Activated naive CD4-positive, alpha-beta T cell treated with anti-CD3 and anti-CD28 coated beads, Interleukin-2, amount 10 ng/mL, durations not matched to agents 7 days and 5 days (primary cell): ENCODE data around the gene LOXHD1.

ENCODE experiments used
- CTCF ChIA-PET: fragments of 350-600 bp; sonication (Branson Sonifier 250); formaldehyde crosslinking; loops from one replicate; lab custom pipeline; 2021; ENCODE audit warnings: antibody characterized with exemption; lab: Charles Lee
- DNase-seq: peaks from one replicate; pipeline ENCODE4 v3.0.0-alpha.2; 2020
- H3K27ac Mint-ChIP-seq: one replicate; pipeline ENCODE4 v1.8.0; 2021; ENCODE audit warnings: mild to moderate bottlenecking, moderate library complexity, mixed read lengths
- H3K27me3 Mint-ChIP-seq: one replicate; pipeline ENCODE4 v1.8.0; 2021; ENCODE audit warnings: mild to moderate bottlenecking, mixed read lengths
- H3K36me3 Mint-ChIP-seq: one replicate; pipeline ENCODE4 v1.8.0; 2021; ENCODE audit warnings: mixed read lengths
- H3K4me1 Mint-ChIP-seq: one replicate; pipeline ENCODE4 v1.8.0; 2021; ENCODE audit warnings: mixed read lengths
- H3K4me3 Mint-ChIP-seq: one replicate; pipeline ENCODE4 v1.8.0; 2021; ENCODE audit warnings: mild to moderate bottlenecking, moderate library complexity, mixed read lengths
- H3K9me3 Mint-ChIP-seq: one replicate; pipeline ENCODE4 v1.8.0; 2021; ENCODE audit warnings: mixed read lengths

The LOXHD1 gene

DNA sequence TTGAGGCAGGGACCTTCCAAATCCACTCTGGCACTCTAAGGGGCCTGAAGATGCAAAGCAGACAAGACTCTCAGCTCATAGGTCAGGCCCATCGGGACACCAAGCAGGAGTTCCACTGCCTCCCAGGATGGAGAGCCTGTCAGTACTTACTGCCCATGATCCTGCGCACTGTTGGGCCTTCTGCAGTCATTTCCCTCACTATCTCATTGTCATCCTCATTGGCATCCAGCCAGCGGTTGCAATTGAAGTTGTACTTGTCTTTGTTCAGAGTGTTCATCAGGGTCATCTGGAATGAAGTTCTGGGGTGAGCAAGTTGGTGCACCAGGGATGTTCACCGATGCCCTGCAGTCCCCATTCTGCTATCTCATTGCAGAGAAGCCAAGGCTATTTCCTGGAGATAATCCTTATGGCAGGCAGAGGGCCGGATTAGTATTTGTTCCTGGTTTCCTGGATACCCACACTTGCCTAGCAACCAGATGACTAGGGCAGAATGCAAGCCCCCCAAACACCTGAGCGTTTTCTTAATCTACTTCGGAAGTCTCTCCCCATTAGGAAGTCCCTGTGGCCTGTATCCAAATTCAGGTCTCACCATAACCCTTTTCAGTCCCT, 65.1 kb downstream of the LOXHD1 start:
- DNase-seq: no peak
- no peak overlapping the region for H3K4me3 Mint-ChIP-seq
- H3K27me3 Mint-ChIP-seq: peaks cover 12% of the 10 kb centered on the region
- CTCF ChIA-PET: no interaction called here
- H3K4me1 Mint-ChIP-seq: no peaks in the 10 kb centered on the region
- no peak overlapping the region for H3K27ac Mint-ChIP-seq
- no peaks in the 10 kb centered on the region for H3K36me3 Mint-ChIP-seq
- H3K9me3 Mint-ChIP-seq: no peaks in the 10 kb centered on the region

DNA sequence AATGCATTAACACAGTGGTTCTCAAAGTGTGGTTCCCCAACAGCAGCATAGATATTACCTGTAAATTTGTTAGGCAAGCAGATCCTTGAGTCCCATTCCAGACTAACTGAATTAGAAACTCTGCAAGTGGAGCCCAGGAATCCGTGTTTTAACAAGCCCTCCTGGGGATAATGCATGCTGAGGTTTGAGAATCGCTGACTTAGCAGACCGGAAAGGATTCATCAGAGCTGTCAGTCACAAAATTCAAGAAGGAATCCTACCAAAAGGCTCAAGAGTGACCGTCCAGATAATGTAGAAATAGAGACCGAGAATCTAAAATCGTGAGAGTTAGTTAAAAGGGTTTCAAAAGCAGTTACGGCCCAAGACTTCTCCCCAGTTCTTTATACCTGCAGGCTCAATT, 66.9 kb downstream of the LOXHD1 start:
- Mint-ChIP-seq H3K27ac (no peak overlapping the region), H3K9me3 (no peaks in the 10 kb centered on the region), H3K4me3 (no peak overlapping the region), H3K36me3 (no peaks in the 10 kb centered on the region), H3K27me3 (peaks cover 12% of the 10 kb centered on the region), H3K4me1 (no peaks in the 10 kb centered on the region)
- CTCF ChIA-PET: no interaction called here
- DNase-seq: no peak

DNA sequence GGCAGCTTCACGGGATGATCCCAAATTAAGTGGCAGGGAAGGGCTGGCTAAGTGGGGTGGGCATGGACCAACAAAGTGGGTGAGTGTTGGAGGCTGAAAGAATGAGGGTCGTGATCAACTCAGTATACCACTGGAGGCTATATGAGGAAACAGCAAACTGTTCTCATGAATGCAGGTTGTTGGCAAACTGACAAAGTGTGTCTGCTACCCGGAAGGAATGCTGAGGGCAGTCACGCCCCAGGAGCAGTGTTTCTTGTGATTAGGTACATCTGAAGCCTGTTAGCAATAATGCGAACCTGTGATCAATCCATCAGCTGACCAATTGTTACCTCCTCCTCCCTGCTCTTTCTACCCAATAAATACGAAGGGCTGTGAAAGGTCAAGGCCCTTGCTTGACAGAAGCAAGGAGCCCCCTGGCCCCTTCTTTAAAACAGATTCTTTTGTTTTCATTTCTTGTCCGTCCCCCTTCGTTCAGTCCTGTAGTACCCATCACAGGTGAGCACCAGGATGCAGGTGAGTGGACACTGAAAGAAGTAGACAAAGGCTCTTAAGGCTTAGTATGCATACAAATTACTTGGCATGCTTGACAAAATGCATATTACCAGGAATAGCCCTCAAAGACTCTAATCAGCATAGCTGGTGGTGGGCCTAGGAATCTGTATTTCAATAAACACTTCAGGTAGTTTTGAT, 67.9 kb downstream of the LOXHD1 start:
- no peaks in the 10 kb centered on the region for H3K9me3 Mint-ChIP-seq
- no peak for DNase-seq
- CTCF ChIA-PET: no interaction called here
- no peak overlapping the region for H3K4me3 Mint-ChIP-seq
- no peak overlapping the region for H3K27ac Mint-ChIP-seq
- H3K36me3 Mint-ChIP-seq: no peaks in the 10 kb centered on the region
- H3K4me1 Mint-ChIP-seq: no peaks in the 10 kb centered on the region
- peaks cover 9% of the 10 kb centered on the region for H3K27me3 Mint-ChIP-seq

DNA sequence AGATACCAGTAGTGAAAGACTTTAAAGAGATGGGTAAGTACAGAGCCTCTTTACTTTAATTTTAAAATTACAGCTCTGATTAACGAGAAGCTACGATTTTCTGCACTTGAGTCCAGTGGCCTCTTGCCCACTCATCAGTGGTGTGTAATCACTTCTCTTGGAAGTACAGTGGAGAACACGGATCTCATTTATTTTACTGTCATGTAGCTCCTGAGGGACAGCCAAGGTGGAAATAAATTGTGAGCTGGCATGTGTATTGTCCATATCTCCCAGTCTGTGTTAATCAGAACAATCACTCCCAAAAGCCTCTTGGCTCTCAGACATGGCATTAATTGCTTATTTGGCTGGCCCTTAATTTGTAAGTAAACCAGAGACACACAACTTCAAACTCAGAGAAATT, 69.4 kb downstream of the LOXHD1 start:
- Mint-ChIP-seq H3K27me3 (peaks cover 4% of the 10 kb centered on the region), H3K36me3 (no peaks in the 10 kb centered on the region), H3K9me3 (no peaks in the 10 kb centered on the region), H3K4me3 (no peak overlapping the region), H3K4me1 (no peaks in the 10 kb centered on the region), H3K27ac (no peak overlapping the region)
- no peak for DNase-seq
- CTCF ChIA-PET: no interaction called here

DNA sequence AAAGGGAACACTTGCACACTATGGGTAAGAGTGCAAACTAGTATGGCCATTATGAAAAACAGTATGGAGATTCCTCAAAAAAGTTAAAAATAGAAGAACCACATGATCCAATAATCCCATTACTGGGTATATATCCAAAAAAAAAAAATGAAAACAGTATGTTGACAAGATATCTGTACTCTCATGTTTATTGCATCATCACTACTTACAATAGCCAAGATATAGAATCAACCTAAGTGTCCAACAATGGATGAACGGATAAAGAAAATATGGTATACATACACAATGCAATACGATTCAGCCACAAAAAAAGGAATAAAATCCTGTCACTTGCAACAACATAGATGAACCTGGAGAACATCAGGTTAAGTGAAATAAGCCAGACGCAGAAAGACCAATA, 73.3 kb downstream of the LOXHD1 start:
- H3K4me3 Mint-ChIP-seq: no peak overlapping the region
- H3K9me3 Mint-ChIP-seq: peaks cover 10% of the 10 kb centered on the region
- no peak for DNase-seq
- no peaks in the 10 kb centered on the region for H3K4me1 Mint-ChIP-seq
- CTCF ChIA-PET: no interaction called here
- H3K36me3 Mint-ChIP-seq: no peaks in the 10 kb centered on the region
- no peak overlapping the region for H3K27ac Mint-ChIP-seq
- peaks cover 15% of the 10 kb centered on the region for H3K27me3 Mint-ChIP-seq

DNA sequence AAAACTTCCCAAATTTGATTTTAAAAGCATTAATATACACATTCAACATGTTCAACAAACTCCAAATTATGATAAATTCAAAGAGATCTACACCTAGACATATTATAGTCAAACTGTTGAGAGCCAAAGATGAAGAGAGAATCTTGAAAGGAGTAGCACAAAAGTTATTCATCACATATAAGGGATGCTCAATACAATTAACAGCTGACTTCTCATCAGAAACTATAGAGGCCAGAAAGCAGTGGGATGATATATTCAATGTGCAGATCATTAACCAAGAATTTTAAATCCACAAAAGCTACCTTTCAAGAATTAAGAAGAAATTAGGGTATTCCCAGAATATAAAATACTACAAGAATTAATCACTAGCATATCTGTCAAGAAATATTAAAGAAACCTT, 75.4 kb downstream of the LOXHD1 start:
- Mint-ChIP-seq H3K9me3 (peaks cover 10% of the 10 kb centered on the region), H3K36me3 (no peaks in the 10 kb centered on the region), H3K4me3 (no peak overlapping the region), H3K4me1 (no peaks in the 10 kb centered on the region), H3K27me3 (peaks cover 15% of the 10 kb centered on the region), H3K27ac (no peak overlapping the region)
- CTCF ChIA-PET: no interaction called here
- DNase-seq: no peak

DNA sequence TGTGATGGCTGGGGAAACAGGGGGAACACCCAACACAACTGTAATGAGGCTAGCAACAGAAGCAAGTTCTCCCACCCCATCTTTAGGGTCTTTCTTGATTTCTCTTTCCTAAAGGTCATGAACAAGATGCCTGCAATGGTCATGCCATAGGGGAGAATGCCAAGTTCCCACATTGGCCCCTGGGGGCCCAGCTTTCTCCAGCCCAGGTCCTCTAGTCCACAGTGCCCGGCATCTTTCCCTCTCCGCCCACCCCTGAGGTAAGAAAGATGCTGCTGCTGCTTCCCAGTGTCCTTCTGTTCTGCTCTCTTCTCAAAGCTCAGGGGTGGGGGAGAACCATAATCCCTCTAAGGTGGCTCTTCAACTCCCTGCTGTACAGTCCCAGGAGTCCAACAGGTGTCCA, 78.0 kb downstream of the LOXHD1 start:
- peaks cover 15% of the 10 kb centered on the region for H3K27me3 Mint-ChIP-seq
- no peak overlapping the region for H3K4me3 Mint-ChIP-seq
- H3K4me1 Mint-ChIP-seq: no peaks in the 10 kb centered on the region
- H3K9me3 Mint-ChIP-seq: peaks cover 10% of the 10 kb centered on the region
- H3K27ac Mint-ChIP-seq: no peak overlapping the region
- no peak for DNase-seq
- no peaks in the 10 kb centered on the region for H3K36me3 Mint-ChIP-seq
- CTCF ChIA-PET: no interaction called here

DNA sequence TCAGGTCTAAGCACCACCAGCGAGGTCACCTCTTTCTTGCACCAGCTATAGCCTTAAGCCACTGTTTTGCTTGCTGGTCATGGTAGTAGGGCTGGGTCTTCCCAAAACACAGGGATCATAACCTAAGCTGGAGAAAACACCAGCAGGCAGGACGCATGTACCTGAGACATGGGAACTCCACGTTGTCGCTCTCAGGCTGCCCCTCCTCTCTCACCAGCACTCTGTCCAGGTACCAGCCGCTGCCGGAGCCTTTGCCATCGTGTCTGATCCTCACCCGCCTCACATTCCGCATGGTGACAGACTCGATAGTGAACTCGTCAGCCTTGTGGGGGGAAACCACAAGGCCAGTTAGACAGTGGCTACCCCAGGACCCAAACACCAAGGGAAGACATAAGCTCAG, 79.5 kb downstream of the LOXHD1 start:
- DNase-seq: no peak
- Mint-ChIP-seq H3K4me3 (no peak overlapping the region), H3K4me1 (no peaks in the 10 kb centered on the region), H3K36me3 (no peaks in the 10 kb centered on the region), H3K9me3 (peaks cover 10% of the 10 kb centered on the region), H3K27me3 (peaks cover 15% of the 10 kb centered on the region), H3K27ac (no peak overlapping the region)
- CTCF ChIA-PET: no interaction called here

DNA sequence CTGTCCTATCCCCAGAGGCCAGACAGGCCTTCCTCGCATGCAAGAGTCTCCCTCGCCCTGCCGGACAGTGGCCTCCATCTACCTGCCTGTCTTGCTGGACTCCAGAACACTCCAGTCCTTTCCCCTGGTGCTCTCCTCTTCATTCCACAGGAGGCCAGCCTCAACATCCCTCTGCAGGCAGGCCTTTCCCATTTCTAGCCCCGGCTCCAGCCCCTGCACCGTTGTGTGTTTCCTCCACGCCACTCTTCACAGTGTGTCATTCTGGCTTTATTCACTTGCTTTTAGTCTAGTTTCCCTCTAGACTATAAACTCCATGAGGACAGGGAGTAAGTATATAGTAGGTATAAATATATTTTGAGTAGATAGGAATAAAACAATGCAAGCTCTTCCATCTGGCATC, 81.2 kb downstream of the LOXHD1 start:
- CTCF ChIA-PET: no interaction called here
- H3K9me3 Mint-ChIP-seq: peaks cover 2% of the 10 kb centered on the region
- no peak for DNase-seq
- no peaks in the 10 kb centered on the region for H3K4me1 Mint-ChIP-seq
- no peaks in the 10 kb centered on the region for H3K36me3 Mint-ChIP-seq
- no peak overlapping the region for H3K27ac Mint-ChIP-seq
- peaks cover 15% of the 10 kb centered on the region for H3K27me3 Mint-ChIP-seq
- H3K4me3 Mint-ChIP-seq: no peak overlapping the region

DNA sequence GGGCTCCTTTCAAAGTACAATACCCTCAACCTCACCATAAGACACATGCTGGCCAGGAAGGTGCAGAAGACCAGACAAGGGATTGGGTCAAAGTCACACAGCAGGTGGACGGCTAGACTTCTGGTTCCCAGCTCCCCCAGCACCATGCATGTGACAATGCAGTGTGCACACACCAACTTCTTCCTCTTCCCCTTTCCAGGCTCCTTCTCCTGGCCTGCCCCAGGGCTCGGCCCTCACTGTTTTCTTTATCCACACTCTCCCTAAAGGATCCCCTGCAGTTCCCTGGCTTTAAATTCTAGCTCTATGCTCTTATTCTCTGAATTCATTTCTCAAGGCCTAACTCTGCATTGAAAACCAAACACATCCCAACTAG, 82.3 kb downstream of the LOXHD1 start:
- peaks cover under 1% of the 10 kb centered on the region for H3K9me3 Mint-ChIP-seq
- CTCF ChIA-PET: no interaction called here
- no peak overlapping the region for H3K4me3 Mint-ChIP-seq
- no peak overlapping the region for H3K27ac Mint-ChIP-seq
- H3K27me3 Mint-ChIP-seq: peaks cover 13% of the 10 kb centered on the region
- no peaks in the 10 kb centered on the region for H3K36me3 Mint-ChIP-seq
- DNase-seq: no peak
- H3K4me1 Mint-ChIP-seq: no peaks in the 10 kb centered on the region

DNA sequence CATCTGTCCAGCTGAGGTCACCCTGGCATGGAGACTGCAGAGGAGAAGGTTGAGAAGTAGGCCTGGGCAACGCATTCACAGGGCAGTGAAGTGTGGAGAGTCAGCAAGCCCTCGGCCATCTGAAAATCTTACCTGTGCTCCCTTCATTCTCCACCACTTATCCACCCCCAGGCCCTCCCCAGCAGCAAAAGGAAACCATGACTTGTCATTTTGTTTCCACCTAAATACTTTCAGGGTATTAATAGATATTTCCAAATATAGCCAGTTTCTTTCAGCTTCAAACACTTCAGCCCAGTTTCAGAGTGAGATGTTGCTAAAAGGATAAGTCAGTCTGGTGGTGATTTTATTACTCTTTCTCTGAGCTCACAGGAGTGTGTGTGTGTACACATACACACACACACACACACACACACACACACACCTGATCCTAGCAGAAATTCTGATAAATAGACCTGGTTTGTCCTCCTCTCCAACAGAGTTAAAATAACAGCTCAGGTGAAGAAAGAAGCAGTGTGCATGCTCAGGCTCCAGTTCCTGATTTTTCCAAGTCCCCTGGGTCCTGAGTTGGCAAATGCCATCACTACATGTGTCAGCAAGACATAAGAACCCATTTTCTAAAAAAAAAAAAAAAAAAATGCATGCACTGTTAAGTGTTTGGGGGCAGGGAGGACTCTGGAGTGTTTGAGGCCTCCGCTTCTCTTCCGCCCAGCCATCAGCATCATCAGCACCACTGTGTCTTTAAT, 82.8 kb downstream of the LOXHD1 start:
- H3K27ac Mint-ChIP-seq: no peak overlapping the region
- no peaks in the 10 kb centered on the region for H3K9me3 Mint-ChIP-seq
- H3K4me3 Mint-ChIP-seq: no peak overlapping the region
- no peaks in the 10 kb centered on the region for H3K4me1 Mint-ChIP-seq
- H3K36me3 Mint-ChIP-seq: no peaks in the 10 kb centered on the region
- no peak for DNase-seq
- CTCF ChIA-PET: no interaction called here
- peaks cover 7% of the 10 kb centered on the region for H3K27me3 Mint-ChIP-seq

DNA sequence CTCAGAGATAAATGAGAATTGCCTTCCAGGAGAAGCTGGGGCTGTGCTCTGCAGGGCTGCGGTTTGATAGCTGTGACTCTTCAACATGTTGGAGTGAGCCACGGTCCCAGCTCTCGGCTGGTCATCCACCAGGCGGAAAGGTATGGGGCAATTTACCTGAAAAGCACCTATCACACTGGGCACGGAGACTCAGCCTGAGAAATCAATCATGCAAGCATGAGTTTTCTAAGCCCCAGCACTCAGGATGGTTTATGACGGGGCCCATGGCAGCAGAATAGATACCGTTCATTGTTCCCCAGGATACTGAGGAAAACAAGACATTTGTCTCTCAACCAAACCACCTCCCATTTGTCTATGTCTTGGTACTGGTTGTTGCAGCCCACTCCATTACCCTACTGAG, 83.9 kb downstream of the LOXHD1 start:
- H3K27me3 Mint-ChIP-seq: no peaks in the 10 kb centered on the region
- no peak overlapping the region for H3K27ac Mint-ChIP-seq
- no peaks in the 10 kb centered on the region for H3K36me3 Mint-ChIP-seq
- H3K4me3 Mint-ChIP-seq: no peak overlapping the region
- no peaks in the 10 kb centered on the region for H3K9me3 Mint-ChIP-seq
- H3K4me1 Mint-ChIP-seq: no peaks in the 10 kb centered on the region
- no peak for DNase-seq
- CTCF ChIA-PET: no interaction called here

DNA sequence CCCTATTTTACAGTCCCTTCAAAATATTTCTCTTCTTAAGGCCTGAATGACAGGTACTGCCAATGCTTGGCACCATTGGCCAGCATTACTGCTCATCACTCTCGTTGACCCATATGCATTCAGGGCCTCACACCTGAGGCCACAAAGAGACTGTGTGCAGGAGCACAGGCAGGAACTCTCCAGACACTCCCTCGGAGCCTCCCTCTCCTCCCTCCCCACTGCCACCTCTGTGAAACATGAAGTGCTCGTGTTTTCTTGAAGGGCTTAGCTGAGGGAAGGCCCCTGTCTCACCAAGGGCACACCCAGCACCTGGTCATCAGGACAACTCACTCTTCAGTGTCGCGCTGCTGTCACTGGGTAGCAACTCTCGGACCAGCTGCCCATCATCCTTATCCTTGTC, 85.3 kb downstream of the LOXHD1 start:
- Mint-ChIP-seq H3K9me3 (no peaks in the 10 kb centered on the region), H3K4me3 (no peak overlapping the region), H3K27me3 (peaks cover 4% of the 10 kb centered on the region), H3K36me3 (no peaks in the 10 kb centered on the region), H3K27ac (no peak overlapping the region), H3K4me1 (no peaks in the 10 kb centered on the region)
- no peak for DNase-seq
- CTCF ChIA-PET: interaction anchor here (1.7 kb wide), 1 partner anchor 86 kb away, joined by 5 read pairs; no protein-coding TSS in a partner anchor

DNA sequence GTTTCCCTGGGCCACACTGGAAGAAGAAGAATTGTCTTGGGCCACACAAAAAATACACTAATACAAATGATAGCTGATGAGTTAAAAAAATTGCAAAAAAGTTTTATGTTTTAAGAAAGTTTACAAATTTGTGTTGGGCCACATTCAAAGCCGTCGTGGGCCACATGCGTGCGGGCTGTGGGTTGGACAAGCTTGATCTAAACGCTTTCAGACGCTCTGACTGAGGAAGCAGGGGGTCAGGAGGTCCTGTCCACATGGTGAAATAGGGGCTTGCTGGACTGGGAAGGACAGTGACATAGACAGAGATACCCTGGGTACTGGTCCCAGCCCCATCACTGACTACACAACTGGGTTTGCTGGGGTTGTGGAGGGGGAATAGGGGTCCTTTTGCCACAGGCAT, 86.4 kb downstream of the LOXHD1 start:
- no peak for DNase-seq
- CTCF ChIA-PET: interaction anchor here (1.7 kb wide), 1 partner anchor 87 kb away, joined by 5 read pairs; no protein-coding TSS in a partner anchor
- no peak overlapping the region for H3K4me3 Mint-ChIP-seq
- H3K9me3 Mint-ChIP-seq: no peaks in the 10 kb centered on the region
- peaks cover 9% of the 10 kb centered on the region for H3K27me3 Mint-ChIP-seq
- no peak overlapping the region for H3K27ac Mint-ChIP-seq
- no peaks in the 10 kb centered on the region for H3K36me3 Mint-ChIP-seq
- no peaks in the 10 kb centered on the region for H3K4me1 Mint-ChIP-seq

DNA sequence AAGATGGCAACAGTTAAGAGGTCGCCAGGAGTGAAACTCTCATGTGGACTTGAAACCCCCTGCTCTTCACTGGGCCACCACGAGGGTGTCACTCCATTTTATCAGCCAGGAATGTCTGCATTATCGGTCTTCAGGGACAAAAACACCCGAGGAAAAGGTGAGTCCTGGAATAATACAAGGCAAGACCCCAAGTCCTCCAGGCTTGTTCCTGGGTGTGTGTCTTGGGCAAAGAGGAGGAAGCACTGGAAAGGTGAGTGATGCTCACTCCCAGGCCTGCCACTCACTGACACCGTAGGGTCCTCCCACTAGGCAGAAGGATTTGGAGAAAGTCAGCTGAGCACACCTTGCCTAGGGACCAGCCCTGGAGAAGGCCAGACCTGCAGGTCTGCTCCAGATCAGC, 86.9 kb downstream of the LOXHD1 start:
- H3K36me3 Mint-ChIP-seq: no peaks in the 10 kb centered on the region
- no peaks in the 10 kb centered on the region for H3K4me1 Mint-ChIP-seq
- CTCF ChIA-PET: interaction anchor here (1.7 kb wide), 1 partner anchor 88 kb away, joined by 5 read pairs; no protein-coding TSS in a partner anchor
- DNase-seq: no peak
- H3K9me3 Mint-ChIP-seq: no peaks in the 10 kb centered on the region
- H3K4me3 Mint-ChIP-seq: no peak overlapping the region
- peaks cover 13% of the 10 kb centered on the region for H3K27me3 Mint-ChIP-seq
- no peak overlapping the region for H3K27ac Mint-ChIP-seq
